K562 (cell line): ENCODE measurements around the gene EMC9. TPM values are rescaled to one million over a fixed set of nuclear protein-coding genes. Genes with fewer than 3 reads are reported as not detected.

Experiments used
- ATAC-seq: fragments of 200-7000 bp; cut with Tn5 transposase; 3 replicates; pipeline ENCODE4 v1.9.1; 2020; ENCODE audit warnings: moderate library complexity
- BruUV-seq: library from RNA; stranded (reverse); fragments of 400-500 nt; replicated peaks from 2 replicates; lab custom pipeline; 2021; lab: Mats Ljungman, UMichigan
- CTCF ChIA-PET: fragments of 300-600 bp; formaldehyde crosslinking; extraction: SDS; loops from one replicate; lab custom pipeline; 2021; ENCODE audit warnings: low intra/inter-chr PET ratio; lab: Yijun Ruan, JAX
- POLR2A ChIA-PET: fragments of 300-600, 350-650 bp; sonication (Branson Sonifier 250); formaldehyde crosslinking; extraction: SDS; loops from one replicate; lab custom pipeline; 2021; ENCODE audit warnings: antibody characterized with exemption, inconsistent platforms; lab: Yijun Ruan, JAX
- DNase-seq, 4 experiments: peaks; one replicate each; pipeline versions ENCODE4 v3.0.0 to v3.0.0-alpha.2; 2011 to 2018; ENCODE audit warnings: low spot score in 3 of 4, mixed read lengths in 3 of 4; ENCODE audit errors: extremely low read depth in 1 of 4
- FAIRE-seq: peaks from 2 replicates; lab custom pipeline; 2011; peaks lifted over from hg19 to GRCh38; lab: Jason Lieb, UNC
- H2AFZ ChIP-seq: 2 replicates; pipeline ENCODE4 v1.6.0; 2011; ENCODE audit warnings: low read depth, low read length, control low read depth, inconsistent platforms
- H3K27ac ChIP-seq: fragments of 200-600 bp; 3 replicates; pipeline ENCODE4 v1.8.0; 2011; ENCODE audit warnings: low read depth, mild to moderate bottlenecking, control low read depth, inconsistent platforms, low read length, moderate library complexity, mixed read lengths; ENCODE audit errors: extremely low read depth
- H3K27me3 ChIP-seq, 2 experiments: fragments of 300-600 bp in 1 of 2; 2 replicates in 1 of 2; 3 replicates in 1 of 2; pipeline versions ENCODE4 v1.6.0 to v1.8.0; 2011; ENCODE audit warnings: inconsistent platforms in 2 of 2, low read length in 2 of 2, mild to moderate bottlenecking in 1 of 2, mixed read lengths in 1 of 2, moderate library complexity in 1 of 2; ENCODE audit not compliant: control insufficient read depth in 2 of 2, insufficient read depth in 2 of 2
- H3K36me3 ChIP-seq: fragments of 300-600 bp; 3 replicates; pipeline ENCODE4 v1.8.0; 2011; ENCODE audit warnings: mild to moderate bottlenecking, low read length, inconsistent platforms; ENCODE audit not compliant: control insufficient read depth, insufficient read depth
- H3K4me1 ChIP-seq, 2 experiments: fragments of 200-600 bp in 1 of 2; replicated peaks in 1 of 2; 2 replicates in 1 of 2; 3 replicates in 1 of 2; pipeline versions ENCODE4 v1.5.1 to v1.8.0; 2011; ENCODE audit warnings: inconsistent platforms in 2 of 2, low read length in 2 of 2, mild to moderate bottlenecking in 1 of 2, mixed read lengths in 1 of 2, moderate library complexity in 1 of 2; ENCODE audit not compliant: control insufficient read depth in 2 of 2, insufficient read depth in 2 of 2
- H3K4me2 ChIP-seq: 2 replicates; pipeline ENCODE4 v1.6.1; 2011; ENCODE audit warnings: low read length, control low read depth, inconsistent platforms, mixed read lengths; ENCODE audit not compliant: insufficient read depth
- H3K4me3 ChIP-seq: fragments of 200-600 bp; sonication (generic), shearing (Covaris generic); 2 replicates; pipeline ENCODE4 v1.5.1; 2016; ENCODE audit warnings: control low read depth, inconsistent platforms
- H3K79me2 ChIP-seq: fragments of 200-600 bp; 3 replicates; pipeline ENCODE4 v1.8.0; 2011; ENCODE audit warnings: low read length, inconsistent platforms; ENCODE audit not compliant: control insufficient read depth, insufficient read depth
- H3K9ac ChIP-seq, 2 experiments: 2 replicates each; pipeline versions ENCODE4 v1.6.0 to v1.6.1; 2011; ENCODE audit warnings: low read depth in 2 of 2, low read length in 2 of 2, control low read depth in 1 of 2, inconsistent platforms in 1 of 2, mild to moderate bottlenecking in 1 of 2, mixed read lengths in 1 of 2; ENCODE audit not compliant: insufficient read depth in 1 of 2
- H3K9me1 ChIP-seq: one replicate; pipeline ENCODE4 v1.6.0; 2011; ENCODE audit warnings: inconsistent platforms, mild to moderate bottlenecking, low read length, moderate library complexity; ENCODE audit not compliant: control insufficient read depth, insufficient read depth
- H3K9me3 ChIP-seq: replicated peaks from 2 replicates; pipeline ENCODE4 v1.5.1; 2011; ENCODE audit warnings: low read depth, low read length, inconsistent platforms; ENCODE audit not compliant: control insufficient read depth, insufficient read depth
- H4K20me1 ChIP-seq: replicated peaks from 2 replicates; pipeline ENCODE4 v1.6.1; 2011; ENCODE audit warnings: low read length, inconsistent platforms, mixed read lengths; ENCODE audit not compliant: control insufficient read depth, insufficient read depth
- ETV5 ChIP-seq: sonication (generic); formaldehyde crosslinking; IDR thresholded peaks from 2 replicates; pipeline ENCODE4 v1.4.0; 2020; ENCODE audit warnings: low read depth, mild to moderate bottlenecking, missing genetic modification reagents
- HNRNPL ChIP-seq: fragments of 200-400 bp; formaldehyde crosslinking; IDR thresholded peaks from 2 replicates; pipeline ENCODE4 v1.6.1; 2017; ENCODE audit warnings: low read depth, mild to moderate bottlenecking, low read length
- MCM5 ChIP-seq: fragments of 450-650 bp; IDR thresholded peaks from 2 replicates; pipeline ENCODE4 v1.6.1; 2016; ENCODE audit warnings: low read depth
- OTX1 ChIP-seq: fragments of 450-650 bp; formaldehyde crosslinking; IDR thresholded peaks from 2 replicates; pipeline ENCODE4 v1.4.0; 2022; ENCODE audit warnings: mild to moderate bottlenecking
- PML ChIP-seq: IDR thresholded peaks from 2 replicates; pipeline ENCODE4 v1.6.1; 2012; ENCODE audit warnings: low read length, inconsistent platforms
- RBM34 ChIP-seq: fragments of 200-400 bp; formaldehyde crosslinking; IDR thresholded peaks from 2 replicates; pipeline ENCODE4 v1.6.1; 2018; ENCODE audit warnings: low read length, borderline replicate concordance; ENCODE audit not compliant: insufficient read depth
- SIN3A ChIP-seq, 2 experiments: fragments of 150-350 bp in 1 of 2; IDR thresholded peaks; 2 replicates each; pipeline ENCODE4 v1.6.1; 2011 to 2016; ENCODE audit warnings: borderline replicate concordance in 2 of 2, low read depth in 2 of 2, low read length in 2 of 2, mild to moderate bottlenecking in 2 of 2, moderate library complexity in 2 of 2; ENCODE audit not compliant: control insufficient read depth in 1 of 2
- SRSF3 ChIP-seq: fragments of 200-400 bp; formaldehyde crosslinking; IDR thresholded peaks from 2 replicates; pipeline ENCODE4 v1.6.1; 2016; ENCODE audit warnings: mild to moderate bottlenecking, low read length, moderate library complexity; ENCODE audit not compliant: insufficient read depth
- U2AF1 ChIP-seq: fragments of 200-400 bp; formaldehyde crosslinking; optimal IDR thresholded peaks from 2 replicates; pipeline ENCODE3; 2017; ENCODE audit warnings: mild to moderate bottlenecking, low read depth, low read length, moderate library complexity
- ZNF133 ChIP-seq: fragments of 250-450 bp; sonication (Bioruptor Pico); IDR thresholded peaks from 2 replicates; pipeline ENCODE4 v1.4.0; 2020; ENCODE audit warnings: mild to moderate bottlenecking
- ZNF324 ChIP-seq: fragments of 250-450 bp; sonication (Bioruptor Pico); IDR thresholded peaks from 2 replicates; pipeline ENCODE4 v1.4.0; 2020; ENCODE audit warnings: mild to moderate bottlenecking
- ZNF764 ChIP-seq: fragments of 250-450 bp; sonication (Bioruptor Pico); IDR thresholded peaks from 2 replicates; pipeline ENCODE4 v1.4.0; 2020; ENCODE audit warnings: low read depth, mild to moderate bottlenecking, moderate library complexity
- WGBS: fragments of 100-300 bp; shearing (Covaris generic); methylation state at CpG from one replicate; pipeline ENCODE4 v1.1.6; 2016; ENCODE audit warnings: low coverage, mixed read lengths; ENCODE audit not compliant: insufficient coverage; ENCODE audit errors: missing lambda C conversion rate; 5-methylcytosine and 5-hydroxymethylcytosine counted together
- in situ Hi-C: fragments of 300-500 bp; cut with MboI; formaldehyde crosslinking; loops from 4 replicates; pipeline ENCODE4 v1.15.0; 2018; ENCODE audit warnings: inconsistent platforms, mixed read lengths
- intact Hi-C: fragments of 100-400 bp; cut with micrococcal nuclease; formaldehyde crosslinking; loops from 2 replicates; pipeline ENCODE4 v1.14.2; 2022
- polyA plus RNA-seq, 8 experiments: library from polyadenylated mRNA; depleted of rRNA in 4 of 8; stranded (reverse) in 5 of 8; unstranded in 3 of 8; fragments of >200 nt; fragmentation: Nextera tagmentation in 2 of 8; fragmentation: Illumina TruSeq in 1 of 8; extraction: Ambion mirVana in 2 of 8; extraction: Trizol in 1 of 8; gene quantifications; 2 replicates each; pipeline versions ENCODE4 v1.2.1 to v1.2.3, GENCODE V29; 2011 to 2014; ENCODE audit warnings: inconsistent platforms in 1 of 8, missing spikeins in 1 of 8
- total RNA-seq, 7 experiments: library from RNA; depleted of rRNA in 6 of 7; stranded (reverse); fragments of >200 nt in 6 of 7; fragmentation: Illumina TruSeq in 2 of 7; extraction: Trizol in 2 of 7; gene quantifications; 2 replicates each; pipeline versions ENCODE4 v1.2.1 to v1.2.3, GENCODE V29; 2011 to 2021; ENCODE audit warnings: low replicate concordance in 1 of 7
- TF ChIP-seq, protein P1 (sequence below): sonication (generic); formaldehyde crosslinking; IDR thresholded peaks from 2 replicates; pipeline ENCODE4 v1.8.0; 2022; ENCODE audit warnings: missing genetic modification reagents, mild to moderate bottlenecking, borderline replicate concordance

Gene EMC9
- total and polyA plus RNA-seq, 9 of the 15 experiments (the other 6 are each of a cell fraction or from before 2014, with no cell fraction given), result 3.1 to 13.2 (median 7.8) TPM

DNA sequence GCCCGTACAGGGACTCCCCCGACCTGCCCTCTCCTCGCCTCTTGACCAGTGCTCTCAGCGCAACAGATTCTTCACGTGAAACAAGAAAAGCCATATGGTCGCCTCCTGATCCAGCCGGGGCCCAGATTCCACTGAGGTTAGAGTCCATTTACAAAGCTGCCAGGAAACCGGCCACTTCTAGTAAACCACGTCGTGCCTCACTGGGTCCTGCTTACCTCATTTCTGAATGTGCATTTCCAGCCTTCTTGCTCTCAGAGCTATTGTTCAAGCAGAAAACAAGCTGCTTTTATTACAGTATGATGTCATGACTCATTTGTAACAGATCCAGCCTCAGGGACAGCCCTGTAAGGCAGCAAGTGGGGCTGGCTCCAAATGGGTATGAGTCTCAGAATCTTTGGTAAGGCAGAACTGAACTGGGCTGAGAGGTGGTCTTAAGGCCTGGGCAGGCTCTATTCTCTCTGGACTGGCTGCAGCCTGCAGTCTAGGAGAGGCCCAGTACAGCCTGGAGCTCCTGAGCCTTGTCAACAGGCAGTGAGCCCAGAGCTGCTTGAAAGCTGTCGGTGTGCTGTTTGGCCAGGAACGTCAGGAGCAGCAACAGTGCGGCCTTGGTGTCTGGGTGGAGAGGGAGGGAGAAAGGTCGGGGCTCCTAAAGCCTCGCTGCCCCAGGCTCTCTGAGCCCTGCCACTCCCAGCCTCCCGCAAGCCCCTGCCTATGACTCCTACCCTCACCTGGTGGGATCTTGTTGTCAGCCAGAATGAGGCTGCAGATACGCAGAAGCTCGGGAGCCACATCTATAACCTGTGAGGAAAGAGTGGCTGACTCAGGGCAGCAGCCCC is 38.8 kb upstream of the EMC9 start:
- POLR2A ChIA-PET, result interaction anchor here (0.9 to 1.4 kb wide), 4 partner anchors 10 to 19 kb away, joined by 3 to 5 read pairs (median 4); partner anchors contain the start of genes IRF9 and TM9SF1
- no peak overlapping the region for H2AFZ ChIP-seq
- H3K4me1 ChIP-seq, result no peaks in the 10 kb centered on the region; a peak in 2 of 5 replicates
- intact Hi-C loops (no loop called here), in situ Hi-C loops (no loop called here)
- no peak overlapping the region for H3K4me2 ChIP-seq
- no peaks in the 10 kb centered on the region for H4K20me1 ChIP-seq
- no peak overlapping the region for H3K27ac ChIP-seq
- FAIRE-seq (no peak), ATAC-seq (no peak; the same call in 2 of the 3 replicates), DNase-seq (no peak)
- no peaks in the 10 kb centered on the region for H3K27me3 ChIP-seq
- no peak overlapping the region for H3K4me3 ChIP-seq
- no peak for TF ChIP-seq ETV5 (CRISPR knock-in tag)
- TF ChIP-seq ZNF764, result no peak
- TF ChIP-seq HNRNPL, result no peak
- no peak for TF ChIP-seq RBM34
- TF ChIP-seq PML, result no peak
- no peak for TF ChIP-seq SIN3A (IDR thresholded peaks at IDR 0.05; ENCODE audit: borderline replicate concordance in 2 of 2, control insufficient read depth in 1 of 2, low read depth in 2 of 2, low read length in 2 of 2)
- no peak for TF ChIP-seq MCM5
- TF ChIP-seq ZNF133 (CRISPR knock-in tag), result no peak
- no peak for TF ChIP-seq ZNF324 (CRISPR knock-in tag)
- TF ChIP-seq OTX1 (CRISPR knock-in tag), result no peak
- no peak for TF ChIP-seq U2AF1
- TF ChIP-seq, protein P1, sequence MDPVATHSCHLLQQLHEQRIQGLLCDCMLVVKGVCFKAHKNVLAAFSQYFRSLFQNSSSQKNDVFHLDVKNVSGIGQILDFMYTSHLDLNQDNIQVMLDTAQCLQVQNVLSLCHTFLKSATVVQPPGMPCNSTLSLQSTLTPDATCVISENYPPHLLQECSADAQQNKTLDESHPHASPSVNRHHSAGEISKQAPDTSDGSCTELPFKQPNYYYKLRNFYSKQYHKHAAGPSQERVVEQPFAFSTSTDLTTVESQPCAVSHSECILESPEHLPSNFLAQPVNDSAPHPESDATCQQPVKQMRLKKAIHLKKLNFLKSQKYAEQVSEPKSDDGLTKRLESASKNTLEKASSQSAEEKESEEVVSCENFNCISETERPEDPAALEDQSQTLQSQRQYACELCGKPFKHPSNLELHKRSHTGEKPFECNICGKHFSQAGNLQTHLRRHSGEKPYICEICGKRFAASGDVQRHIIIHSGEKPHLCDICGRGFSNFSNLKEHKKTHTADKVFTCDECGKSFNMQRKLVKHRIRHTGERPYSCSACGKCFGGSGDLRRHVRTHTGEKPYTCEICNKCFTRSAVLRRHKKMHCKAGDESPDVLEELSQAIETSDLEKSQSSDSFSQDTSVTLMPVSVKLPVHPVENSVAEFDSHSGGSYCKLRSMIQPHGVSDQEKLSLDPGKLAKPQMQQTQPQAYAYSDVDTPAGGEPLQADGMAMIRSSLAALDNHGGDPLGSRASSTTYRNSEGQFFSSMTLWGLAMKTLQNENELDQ (CRISPR knock-in tag), result no peak
- no peak for TF ChIP-seq SRSF3
- WGBS, result 84% methylated on average over 9 of the region's 18 CpGs
- H3K9me3 ChIP-seq, result no peaks in the 10 kb centered on the region
- H3K9me1 ChIP-seq, result no peaks in the 10 kb centered on the region
- H3K36me3 ChIP-seq, result peaks cover 65% of the 10 kb centered on the region; the same call in 2 of the 3 replicates
- H3K9ac ChIP-seq, result peak overlapping the region in 1 of 2 experiments; percentile 64; a peak in 1 of 4 replicates
- no peaks in the 10 kb centered on the region for H3K79me2 ChIP-seq
- no TSS peak for BruUV-seq
- CTCF ChIA-PET, result no interaction called here
